Measurements from ENCODE around the gene ZNF536.

ZNF536 gene

DNA sequence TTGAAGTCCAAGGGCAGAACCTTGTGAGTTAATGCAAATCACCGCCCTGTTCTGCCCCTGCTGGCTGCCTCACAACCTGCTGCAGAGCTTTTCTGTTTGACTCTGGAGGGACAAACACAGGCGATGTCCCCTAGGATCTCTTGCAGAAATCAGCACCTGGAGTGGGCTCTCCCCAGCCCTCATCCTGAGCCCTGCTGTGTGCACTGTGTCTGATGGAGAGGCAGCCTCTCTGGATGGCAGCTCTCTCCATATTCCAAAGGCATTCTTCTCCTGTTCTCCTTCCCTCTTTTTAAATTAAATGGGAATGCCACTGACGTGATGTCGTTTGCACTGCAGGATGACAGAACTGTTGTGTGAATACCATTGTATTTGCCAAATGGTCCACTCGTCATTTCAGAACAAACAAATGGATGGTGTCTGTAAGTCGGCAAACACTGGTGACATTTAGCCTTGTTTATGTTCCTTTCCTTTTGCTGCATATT is 184.1 kb downstream of the ZNF536 start:
- no peak for DNase-seq (ENCODE audit: low read depth)
- no peak for TF ChIP-seq CTCF (conservative IDR thresholded peaks at IDR 0.05; ENCODE audit: control insufficient read depth, insufficient read depth, low read depth, low read length)
- no peak overlapping the region for H3K4me3 ChIP-seq (ENCODE audit: control insufficient read depth, low read depth, low read length)

GRCh38 chr19:30557212-30557611 is 185.0 kb downstream of the ZNF536 start:
- TF ChIP-seq CTCF (conservative IDR thresholded peaks at IDR 0.05; ENCODE audit: control insufficient read depth, insufficient read depth, low read depth, low read length): no peak
- DNase-seq (ENCODE audit: low read depth): no peak
- no peak overlapping the region for H3K4me3 ChIP-seq (ENCODE audit: control insufficient read depth, low read depth, low read length)

DNA sequence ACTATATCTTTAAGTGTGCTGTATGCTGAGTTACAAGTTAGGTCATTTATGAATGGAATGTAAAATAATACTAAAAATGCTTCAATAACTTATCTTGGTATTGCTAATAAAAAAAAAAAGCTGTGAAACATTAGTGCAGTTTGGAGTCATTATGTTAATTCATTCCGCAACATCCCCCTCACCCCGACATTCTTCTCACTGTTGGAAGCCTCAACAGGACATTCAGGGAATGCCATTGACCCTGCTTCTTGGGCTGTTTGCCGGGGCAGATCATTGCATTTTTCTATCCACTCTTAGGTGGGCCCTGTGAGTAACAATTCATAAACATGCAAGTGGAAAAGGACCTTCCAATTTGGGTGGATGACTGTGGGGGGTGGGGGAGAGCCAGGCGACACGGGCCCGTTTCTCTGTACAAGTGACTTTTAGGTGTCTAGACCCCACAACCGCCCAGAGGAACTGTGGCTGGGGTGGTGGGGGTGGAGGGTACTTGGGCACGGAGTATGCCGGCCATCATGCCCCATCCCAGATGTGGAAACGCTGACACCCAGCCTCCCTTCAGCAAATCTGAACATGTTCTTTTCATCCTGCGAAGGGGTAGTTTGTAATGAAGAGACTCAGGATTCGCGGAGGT is 185.9 kb downstream of the ZNF536 start:
- no peak for TF ChIP-seq CTCF (conservative IDR thresholded peaks at IDR 0.05; ENCODE audit: control insufficient read depth, insufficient read depth, low read depth, low read length)
- no peak overlapping the region for H3K4me3 ChIP-seq (ENCODE audit: control insufficient read depth, low read depth, low read length)
- no peak for DNase-seq (ENCODE audit: low read depth)

DNA sequence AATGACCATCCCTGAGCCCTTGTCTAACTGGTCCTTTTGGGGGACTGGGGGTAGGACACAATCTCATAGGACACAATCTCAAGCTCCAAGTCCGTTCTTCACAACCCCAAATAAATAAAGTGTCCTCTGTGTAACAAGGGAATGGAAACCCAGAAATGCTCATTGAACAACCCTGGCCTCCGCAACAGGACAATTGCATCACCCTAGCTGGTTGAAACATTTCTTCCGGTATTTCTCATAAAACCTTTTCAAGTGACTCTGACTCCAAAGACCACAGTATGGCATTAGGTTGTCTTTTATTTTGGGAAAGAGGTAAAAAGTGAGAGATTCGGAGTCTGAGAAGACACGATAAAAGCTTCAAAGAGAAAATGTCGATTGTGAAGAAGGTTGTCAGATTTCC is 186.6 kb downstream of the ZNF536 start:
- no peak overlapping the region for H3K4me3 ChIP-seq (ENCODE audit: control insufficient read depth, low read depth, low read length)
- no peak for DNase-seq (ENCODE audit: low read depth)
- TF ChIP-seq CTCF (conservative IDR thresholded peaks at IDR 0.05; ENCODE audit: control insufficient read depth, insufficient read depth, low read depth, low read length): no peak

GRCh38 chr19:30559446-30559845 is 187.3 kb downstream of the ZNF536 start:
- DNase-seq (ENCODE audit: low read depth): no peak
- no peak overlapping the region for H3K4me3 ChIP-seq (ENCODE audit: control insufficient read depth, low read depth, low read length)
- no peak for TF ChIP-seq CTCF (conservative IDR thresholded peaks at IDR 0.05; ENCODE audit: control insufficient read depth, insufficient read depth, low read depth, low read length)

GRCh38 chr19:30562981-30563380 is 190.8 kb downstream of the ZNF536 start:
- TF ChIP-seq CTCF (conservative IDR thresholded peaks at IDR 0.05; ENCODE audit: control insufficient read depth, insufficient read depth, low read depth, low read length): no peak
- DNase-seq (ENCODE audit: low read depth): no peak
- no peak overlapping the region for H3K4me3 ChIP-seq (ENCODE audit: control insufficient read depth, low read depth, low read length)

- TF ChIP-seq CTCF (conservative IDR thresholded peaks at IDR 0.05; ENCODE audit: control insufficient read depth, insufficient read depth, low read depth, low read length): no peak
- no peak overlapping the region for H3K4me3 ChIP-seq (ENCODE audit: control insufficient read depth, low read depth, low read length)
- no peak for DNase-seq (ENCODE audit: low read depth)
These were observed 191.5 kb downstream of the ZNF536 start for GRCh38 chr19:30563691-30564090.

Data from fibroblast of mammary gland (primary cell).